ENCODE results near the gene C1orf141. TPM values are rescaled to one million over a fixed set of nuclear protein-coding genes. Genes with fewer than 3 reads are reported as not detected.

The C1orf141 gene
- total and polyA plus RNA-seq, 2 donors (not counting 1 experiment from before 2014, with no cell fraction given): not detected

DNA sequence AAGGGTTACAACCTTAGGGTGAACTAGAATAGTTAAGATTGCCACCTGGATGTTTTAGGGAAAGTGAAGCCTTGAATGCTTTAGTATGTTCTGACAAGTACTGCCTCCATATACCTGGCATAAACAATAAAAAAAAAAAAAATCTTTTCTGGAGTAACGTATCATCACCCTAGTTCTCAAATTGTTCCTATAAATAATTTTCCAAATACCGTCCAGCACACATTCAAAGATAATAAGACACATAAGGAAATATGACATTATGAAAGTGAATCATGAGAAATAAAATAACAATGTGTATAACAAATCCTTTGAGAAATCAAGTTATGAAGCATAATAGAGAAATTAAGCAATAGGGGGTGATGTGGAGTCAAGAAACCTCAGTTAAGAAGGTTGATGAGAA lies 20.6 kb downstream of the C1orf141 start:
- H2AFZ ChIP-seq (ENCODE audit: insufficient read depth, low read depth, low read length, poor library complexity, severe bottlenecking): no peak overlapping the region
- H3K27me3 ChIP-seq (replicated peaks in 1 of 4; ENCODE audit: control extremely low read depth in 1 of 4, control insufficient read depth in 3 of 4, insufficient read depth in 4 of 4, low read length in 3 of 4): no peaks in the 10 kb centered on the region
- peaks cover 2 to 11% (median 10%) of the 10 kb centered on the region in 3 donors for H3K9me3 ChIP-seq (ENCODE audit: control extremely low read depth in 1 of 3, control insufficient read depth in 2 of 3, insufficient read depth in 1 of 3, low read length in 2 of 3)
- H3K27ac ChIP-seq (ENCODE audit: low read length in 2 of 2): no peak overlapping the region
- peaks cover 27 to 38% of the 10 kb centered on the region in 2 donors for H3K4me1 ChIP-seq (ENCODE audit: control insufficient read depth in 2 of 2, insufficient read depth in 2 of 2, low read length in 2 of 2)
- no peaks in the 10 kb centered on the region for H3K79me2 ChIP-seq (ENCODE audit: control insufficient read depth, insufficient read depth, low read length)
- no peak for ATAC-seq (ENCODE audit: low read depth)
- H3K4me3 Mint-ChIP-seq: no peak overlapping the region
- POLR2A ChIA-PET: no interaction called here
- no peak overlapping the region for H3K9ac ChIP-seq (ENCODE audit: low read length)
- no CpG with 5 or more reads among the region's 2 CpGs for WGBS (ENCODE audit: insufficient coverage)
- H3K27me3 Mint-ChIP-seq: no peaks in the 10 kb centered on the region
- peaks cover 39% of the 10 kb centered on the region for H3K4me1 Mint-ChIP-seq
- no peak overlapping the region for H3K4me2 ChIP-seq (replicated peaks; ENCODE audit: low read depth, low read length, poor library complexity, severe bottlenecking)
- no peaks in the 10 kb centered on the region for H3K36me3 ChIP-seq (replicated peaks in 1 of 2; ENCODE audit: control extremely low read depth in 1 of 2, control insufficient read depth in 1 of 2, extremely low read depth in 1 of 2, insufficient read depth in 2 of 2, low read length in 1 of 2)
- no peak overlapping the region for H3K27ac Mint-ChIP-seq
- DNase-seq: no peak
- H3K4me3 ChIP-seq (ENCODE audit: control extremely low read depth in 1 of 5, extremely low read depth in 1 of 5, insufficient read depth in 1 of 5, low read depth in 2 of 5, low read length in 4 of 5): no peak overlapping the region
- intact Hi-C loops (cut with micrococcal nuclease): loop anchor here (5.0 to 10.0 kb wide), 4 partner anchors 33 to 712 kb away; partner anchors contain the start of gene SERBP1
- H4K20me1 ChIP-seq (ENCODE audit: control insufficient read depth, insufficient read depth, low read length, poor library complexity, severe bottlenecking): no peaks in the 10 kb centered on the region
- TF ChIP-seq, protein P1, sequence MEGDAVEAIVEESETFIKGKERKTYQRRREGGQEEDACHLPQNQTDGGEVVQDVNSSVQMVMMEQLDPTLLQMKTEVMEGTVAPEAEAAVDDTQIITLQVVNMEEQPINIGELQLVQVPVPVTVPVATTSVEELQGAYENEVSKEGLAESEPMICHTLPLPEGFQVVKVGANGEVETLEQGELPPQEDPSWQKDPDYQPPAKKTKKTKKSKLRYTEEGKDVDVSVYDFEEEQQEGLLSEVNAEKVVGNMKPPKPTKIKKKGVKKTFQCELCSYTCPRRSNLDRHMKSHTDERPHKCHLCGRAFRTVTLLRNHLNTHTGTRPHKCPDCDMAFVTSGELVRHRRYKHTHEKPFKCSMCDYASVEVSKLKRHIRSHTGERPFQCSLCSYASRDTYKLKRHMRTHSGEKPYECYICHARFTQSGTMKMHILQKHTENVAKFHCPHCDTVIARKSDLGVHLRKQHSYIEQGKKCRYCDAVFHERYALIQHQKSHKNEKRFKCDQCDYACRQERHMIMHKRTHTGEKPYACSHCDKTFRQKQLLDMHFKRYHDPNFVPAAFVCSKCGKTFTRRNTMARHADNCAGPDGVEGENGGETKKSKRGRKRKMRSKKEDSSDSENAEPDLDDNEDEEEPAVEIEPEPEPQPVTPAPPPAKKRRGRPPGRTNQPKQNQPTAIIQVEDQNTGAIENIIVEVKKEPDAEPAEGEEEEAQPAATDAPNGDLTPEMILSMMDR (IDR thresholded peaks at IDR 0.05): no peak
- no peak for TF ChIP-seq EZH2 (IDR thresholded peaks at IDR 0.05; ENCODE audit: borderline replicate concordance, insufficient read depth, low read depth, low read length, poor library complexity, severe bottlenecking)
- CTCF ChIA-PET: no interaction called here
- H3K9me3 Mint-ChIP-seq (ENCODE audit: insufficient read depth): no peaks in the 10 kb centered on the region

DNA sequence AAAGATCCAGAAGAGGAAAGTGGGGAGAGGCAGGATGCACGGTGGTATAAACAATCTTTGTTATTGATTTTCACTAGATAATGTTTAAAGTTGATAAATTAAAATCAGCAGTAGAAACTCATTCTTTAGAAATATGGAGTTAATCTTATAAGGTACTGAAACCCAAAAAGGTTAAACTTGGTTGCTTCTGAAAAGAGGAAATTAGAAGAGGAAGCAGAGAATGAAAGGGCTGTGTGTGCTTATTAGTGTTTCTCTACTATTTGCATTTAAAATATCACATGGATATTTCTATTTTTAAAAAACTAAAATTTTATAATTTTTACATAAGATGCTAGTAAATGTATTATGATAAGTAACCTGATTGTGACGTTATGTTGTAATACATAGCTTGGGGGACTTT lies 24.4 kb downstream of the C1orf141 start:
- no peaks in the 10 kb centered on the region for H3K27me3 Mint-ChIP-seq
- WGBS (ENCODE audit: insufficient coverage): no CpG with 5 or more reads among the region's 2 CpGs
- peak overlapping the region in 1 of 5 experiments; percentile 26 for H3K4me3 ChIP-seq (ENCODE audit: control extremely low read depth in 1 of 5, extremely low read depth in 1 of 5, insufficient read depth in 1 of 5, low read depth in 2 of 5, low read length in 4 of 5)
- H3K4me3 Mint-ChIP-seq: peak overlapping the region; percentile 14
- peak overlapping the region; percentile 61 for H3K4me2 ChIP-seq (replicated peaks; ENCODE audit: low read depth, low read length, poor library complexity, severe bottlenecking)
- TF ChIP-seq EZH2 (IDR thresholded peaks at IDR 0.05; ENCODE audit: borderline replicate concordance, insufficient read depth, low read depth, low read length, poor library complexity, severe bottlenecking): no peak
- TF ChIP-seq, protein P1 (IDR thresholded peaks at IDR 0.05): no peak
- H3K9me3 Mint-ChIP-seq (ENCODE audit: insufficient read depth): no peaks in the 10 kb centered on the region
- H3K27ac Mint-ChIP-seq: no peak overlapping the region
- no peaks in the 10 kb centered on the region for H3K36me3 ChIP-seq (replicated peaks in 1 of 2; ENCODE audit: control extremely low read depth in 1 of 2, control insufficient read depth in 1 of 2, extremely low read depth in 1 of 2, insufficient read depth in 2 of 2, low read length in 1 of 2)
- intact Hi-C loops (cut with micrococcal nuclease): loop anchor here (5.0 to 10.0 kb wide), 4 partner anchors 37 to 708 kb away; partner anchors contain the start of gene SERBP1
- ChIA-PET POLR2A (no interaction called here), CTCF (no interaction called here)
- no peak overlapping the region for H2AFZ ChIP-seq (ENCODE audit: insufficient read depth, low read depth, low read length, poor library complexity, severe bottlenecking)
- H3K79me2 ChIP-seq (ENCODE audit: control insufficient read depth, insufficient read depth, low read length): no peaks in the 10 kb centered on the region
- DNase-seq (peak; percentile 61), ATAC-seq (ENCODE audit: low read depth) (peak; percentile 34)
- H3K4me1 ChIP-seq (ENCODE audit: control insufficient read depth in 2 of 2, insufficient read depth in 2 of 2, low read length in 2 of 2): peaks cover 27 to 38% of the 10 kb centered on the region in 2 donors
- peaks cover 2 to 11% (median 10%) of the 10 kb centered on the region in 3 donors for H3K9me3 ChIP-seq (ENCODE audit: control extremely low read depth in 1 of 3, control insufficient read depth in 2 of 3, insufficient read depth in 1 of 3, low read length in 2 of 3)
- no peaks in the 10 kb centered on the region for H4K20me1 ChIP-seq (ENCODE audit: control insufficient read depth, insufficient read depth, low read length, poor library complexity, severe bottlenecking)
- H3K27me3 ChIP-seq (replicated peaks in 1 of 4; ENCODE audit: control extremely low read depth in 1 of 4, control insufficient read depth in 3 of 4, insufficient read depth in 4 of 4, low read length in 3 of 4): no peaks in the 10 kb centered on the region
- H3K4me1 Mint-ChIP-seq: peaks cover 40% of the 10 kb centered on the region
- no peak overlapping the region for H3K27ac ChIP-seq (ENCODE audit: low read length in 2 of 2)
- H3K9ac ChIP-seq (ENCODE audit: low read length): no peak overlapping the region

Measured in B cell (primary cell).